Endometrium (tissue), 2 donors: ENCODE measurements around the gene ZMYND12.

Experiments used
- FAIRE-seq: peaks from 2 replicates; lab custom pipeline; 2012; peaks lifted over from hg19 to GRCh38; lab: Jason Lieb, UNC
- donor health status: control.
- donor health status: control.

The ZMYND12 gene

GRCh38 chr1:42439940-42440339 lies 15.9 kb downstream of the ZMYND12 start:
- no peak for FAIRE-seq

- no peak for FAIRE-seq
Measured at GRCh38 chr1:42434340-42434739, 21.5 kb downstream of the ZMYND12 start.

GRCh38 chr1:42433369-42433768 lies 22.5 kb downstream of the ZMYND12 start:
- FAIRE-seq = no peak

- FAIRE-seq = no peak
Measured at GRCh38 chr1:42432714-42433113, 23.1 kb downstream of the ZMYND12 start.

GRCh38 chr1:42431514-42431913 lies 24.3 kb downstream of the ZMYND12 start:
- FAIRE-seq = no peak

GRCh38 chr1:42430286-42431135 lies 25.3 kb downstream of the ZMYND12 start:
- FAIRE-seq = no peak

GRCh38 chr1:42429603-42430002 lies 26.2 kb downstream of the ZMYND12 start:
- FAIRE-seq = no peak

GRCh38 chr1:42427240-42427639 lies 28.6 kb downstream of the ZMYND12 start:
- no peak for FAIRE-seq

- no peak for FAIRE-seq
Measured at GRCh38 chr1:42424201-42424600, 31.6 kb downstream of the ZMYND12 start.

GRCh38 chr1:42423681-42424080 lies 32.1 kb downstream of the ZMYND12 start:
- FAIRE-seq = no peak

- no peak for FAIRE-seq
Measured at GRCh38 chr1:42422737-42423136, 33.1 kb downstream of the ZMYND12 start.

- no peak for FAIRE-seq
Measured at GRCh38 chr1:42420911-42421585, 34.8 kb downstream of the ZMYND12 start.

GRCh38 chr1:42420121-42420520 lies 35.7 kb downstream of the ZMYND12 start:
- FAIRE-seq = no peak

- no peak for FAIRE-seq
Measured at GRCh38 chr1:42419126-42419821, 36.5 kb downstream of the ZMYND12 start.

- no peak for FAIRE-seq
Measured at GRCh38 chr1:42418516-42418915, 37.3 kb downstream of the ZMYND12 start.

- FAIRE-seq = no peak
Measured at GRCh38 chr1:42417166-42417565, 38.7 kb downstream of the ZMYND12 start.

- FAIRE-seq = no peak
Measured at GRCh38 chr1:42414551-42415496, 41.0 kb downstream of the ZMYND12 start.

GRCh38 chr1:42403880-42404400 lies 51.9 kb downstream of the ZMYND12 start:
- FAIRE-seq = no peak

GRCh38 chr1:42399315-42400100 lies 56.3 kb downstream of the ZMYND12 start:
- no peak for FAIRE-seq

GRCh38 chr1:42392967-42393848 lies 62.6 kb downstream of the ZMYND12 start:
- no peak for FAIRE-seq
